Heart left ventricle (tissue), 13 donors: Measurements from ENCODE around the gene KLRD1.

Source experiments
- POLR2A ChIP-seq, 2 donors: fragments of 450-650 bp; IDR thresholded peaks; one replicate each; pipeline ENCODE4 v1.6.1; 2017; ENCODE audit warnings: antibody characterized with exemption in 2 of 2, mild to moderate bottlenecking in 2 of 2, moderate library complexity in 2 of 2
- TF ChIP-seq, protein P1 (sequence below), 12 donors: fragments of 200-600 bp; sonication (generic) in 4 of 12; IDR thresholded peaks; one replicate each; pipeline versions ENCODE4 v1.5.0 to v1.8.0; 2018 to 2022; ENCODE audit warnings: antibody characterized with exemption in 12 of 12, mild to moderate bottlenecking in 5 of 12
- donor health status: ischemic (EF 13 %, LVEDD 7.1; RV severe dilation, severe dysfunction).
- donor health status: DM: no; HTN: yes; CAD: no.
- donor health status: DM: no; HTN: no; CAD: no.
- donor health status: ischemic (EF 25% LVEDD 6.9; RV normal size, moderate dysfunction).
- donor health status: ischemic (EF 25% LVEDD 5.7; RV mildly dilated, moderate dysfunction).
- donor health status: ischemic (EF 35%, LVEDD 5.7; RV mildly dilated, moderate dysfunction).
- donor health status: nonischemic (EF 11% LVEDD 7.7; RV severe dilation, severe dysfunction).
- donor health status: DM: yes; HTN: yes; CAD: no.
- donor health status: PGD.
- donor health status: ischemic (EF 29% LVEDD 5.4; RV normal size, mild dysfunction).
- donor health status: nonischemic (EF 23%, LVEDD 6.1; RV moderate dilation, normal function).

- TF ChIP-seq, protein P1, sequence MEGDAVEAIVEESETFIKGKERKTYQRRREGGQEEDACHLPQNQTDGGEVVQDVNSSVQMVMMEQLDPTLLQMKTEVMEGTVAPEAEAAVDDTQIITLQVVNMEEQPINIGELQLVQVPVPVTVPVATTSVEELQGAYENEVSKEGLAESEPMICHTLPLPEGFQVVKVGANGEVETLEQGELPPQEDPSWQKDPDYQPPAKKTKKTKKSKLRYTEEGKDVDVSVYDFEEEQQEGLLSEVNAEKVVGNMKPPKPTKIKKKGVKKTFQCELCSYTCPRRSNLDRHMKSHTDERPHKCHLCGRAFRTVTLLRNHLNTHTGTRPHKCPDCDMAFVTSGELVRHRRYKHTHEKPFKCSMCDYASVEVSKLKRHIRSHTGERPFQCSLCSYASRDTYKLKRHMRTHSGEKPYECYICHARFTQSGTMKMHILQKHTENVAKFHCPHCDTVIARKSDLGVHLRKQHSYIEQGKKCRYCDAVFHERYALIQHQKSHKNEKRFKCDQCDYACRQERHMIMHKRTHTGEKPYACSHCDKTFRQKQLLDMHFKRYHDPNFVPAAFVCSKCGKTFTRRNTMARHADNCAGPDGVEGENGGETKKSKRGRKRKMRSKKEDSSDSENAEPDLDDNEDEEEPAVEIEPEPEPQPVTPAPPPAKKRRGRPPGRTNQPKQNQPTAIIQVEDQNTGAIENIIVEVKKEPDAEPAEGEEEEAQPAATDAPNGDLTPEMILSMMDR (IDR thresholded peaks at IDR 0.05), result no peak
- no peak for TF ChIP-seq POLR2A (IDR thresholded peaks at IDR 0.05)
Measured at GRCh38 chr12:10362828-10363657, 55.4 kb downstream of the KLRD1 start.
